ENCODE measurements around the gene SIX1. TPM values are rescaled to one million over a fixed set of nuclear protein-coding genes. Genes with fewer than 3 reads are reported as not detected.

The SIX1 gene
- total and polyA plus RNA-seq, 2 of the 13 experiments (the other 11 are each of a cell fraction or from before 2014, with no cell fraction given), result 1.7 to 6.5 TPM

- TF ChIP-seq MYNN (CRISPR knock-in tag; IDR thresholded peaks at IDR 0.05; ENCODE audit: low read depth), result no peak
These were observed 17.0 kb downstream of the SIX1 start (continued) for GRCh38 chr14:60632257-60632656.

- Histone ChIP-seq H3K27me3 (ENCODE audit: control insufficient read depth in 1 of 2, insufficient read depth in 2 of 2, low read length in 2 of 2) (no peaks in the 10 kb centered on the region), H3K79me2 (ENCODE audit: insufficient read depth, low read length) (no peaks in the 10 kb centered on the region), H4K20me1 (ENCODE audit: insufficient read depth, low read length) (no peaks in the 10 kb centered on the region), H3K27ac (ENCODE audit: extremely low read length, insufficient read depth, low read length) (no peak overlapping the region), H3K4me1 (ENCODE audit: insufficient read depth, low read length) (no peaks in the 10 kb centered on the region), H2AFZ (ENCODE audit: low read length) (no peak overlapping the region), H3K4me3 (replicated peaks in 1 of 3; ENCODE audit: insufficient read depth in 1 of 3, low read depth in 2 of 3, low read length in 3 of 3) (no peak overlapping the region), H3K4me2 (ENCODE audit: low read depth, low read length) (no peak overlapping the region), H3K9me3 (ENCODE audit: low read length) (no peaks in the 10 kb centered on the region), H3K9ac (ENCODE audit: insufficient read depth, low read depth, low read length) (no peak overlapping the region), H3K36me3 (replicated peaks in 1 of 2; ENCODE audit: control insufficient read depth in 1 of 2, insufficient read depth in 2 of 2, low read length in 2 of 2) (no peaks in the 10 kb centered on the region)
- no TSS peak for BruUV-seq (replicated peaks)
- DNase-seq (ENCODE audit: low spot score) (no peak), ATAC-seq (no peak), FAIRE-seq (no peak)
- TF ChIP-seq KLF12 (CRISPR knock-in tag; IDR thresholded peaks at IDR 0.05; ENCODE audit: borderline replicate concordance), result no peak
- TF ChIP-seq MZF1 (CRISPR knock-in tag; IDR thresholded peaks at IDR 0.05; ENCODE audit: borderline replicate concordance), result no peak
- no peak for TF ChIP-seq PCBP1 (IDR thresholded peaks at IDR 0.05; ENCODE audit: borderline replicate concordance, low read depth, low read length)
- TF ChIP-seq ATF7 (IDR thresholded peaks at IDR 0.05), result no peak
- TF ChIP-seq ATF7 (CRISPR knock-in tag; IDR thresholded peaks at IDR 0.05), result no peak
- TF ChIP-seq SCMH1 (CRISPR knock-in tag; IDR thresholded peaks at IDR 0.05; ENCODE audit: borderline replicate concordance), result no peak
- no peak for TF ChIP-seq HMGXB4 (CRISPR knock-in tag; IDR thresholded peaks at IDR 0.05; ENCODE audit: borderline replicate concordance in 1 of 2, low read depth in 1 of 2)
- TF ChIP-seq SIN3B (IDR thresholded peaks at IDR 0.05; ENCODE audit: low read length), result no peak
- TF ChIP-seq NBN (conservative IDR thresholded peaks at IDR 0.05), result no peak
- no peak for TF ChIP-seq ZNF281 (CRISPR knock-in tag; IDR thresholded peaks at IDR 0.05; ENCODE audit: borderline replicate concordance)
- CTCF ChIA-PET (ENCODE audit: low intra/inter-chr PET ratio, low total read pairs), result no interaction called here
- intact Hi-C loops (cut with micrococcal nuclease; ENCODE audit: unreplicated experiment) (no loop called here), in situ Hi-C loops (cut with HindIII; ENCODE audit: extremely low pct_ligation_motif_present, low pct_unique_long_range_greater_than_20kb) (no loop called here)
- 41% methylated on average over 2 of the region's 2 CpGs for WGBS (ENCODE audit: low lambda C conversion rate)
- POLR2A ChIA-PET, result no interaction called here
These were observed 17.4 kb downstream of the SIX1 start for GRCh38 chr14:60631842-60632241.
